HG02938 (cell line): ENCODE data around the gene SAMD1.

Experiments used
- ATAC-seq: cut with Tn5 transposase; IDR thresholded peaks from one replicate; pipeline ENCODE4 v1.9.1; 2021; ENCODE audit warnings: mild to moderate bottlenecking, moderate library complexity; ENCODE audit not compliant: unreplicated experiment

The SAMD1 gene

GRCh38 chr19:14090509-14091080 lies at the start of gene SAMD1:
SAMD1 (minus strand) TSS chr19:14090751.
- peak; percentile 25 for ATAC-seq

GRCh38 chr19:14139944-14140343 lies 49.4 kb upstream of the SAMD1 start:
- no peak for ATAC-seq

GRCh38 chr19:14138576-14139265 lies 48.2 kb upstream of the SAMD1 start:
- no peak for ATAC-seq

- ATAC-seq = peak; percentile 82
Observed at GRCh38 chr19:14136509-14137281, 46.1 kb upstream of the SAMD1 start, which contains the start of gene ASF1B. ASF1B (minus strand) TSS chr19:14136589; CDS start chr19:14136456, 133 bp downstream.

GRCh38 chr19:14135985-14136508 lies 45.5 kb upstream of the SAMD1 start:
- ATAC-seq = no peak

GRCh38 chr19:14135355-14135754 lies 44.8 kb upstream of the SAMD1 start:
- ATAC-seq = no peak

GRCh38 chr19:14127929-14128509 lies 37.5 kb upstream of the SAMD1 start:
- ATAC-seq = no peak

- ATAC-seq = no peak
Observed at GRCh38 chr19:14127176-14127575, 36.6 kb upstream of the SAMD1 start.

GRCh38 chr19:14122924-14123323 lies 32.4 kb upstream of the SAMD1 start:
- ATAC-seq = no peak

GRCh38 chr19:14120497-14120780 lies 29.9 kb upstream of the SAMD1 start:
- ATAC-seq = no peak

GRCh38 chr19:14119644-14120496 lies 29.3 kb upstream of the SAMD1 start:
- no peak for ATAC-seq

- no peak for ATAC-seq
Observed at GRCh38 chr19:14119146-14119545, 28.6 kb upstream of the SAMD1 start.

- no peak for ATAC-seq
Observed at GRCh38 chr19:14118165-14119051, 27.9 kb upstream of the SAMD1 start.

GRCh38 chr19:14117668-14118164 lies 27.2 kb upstream of the SAMD1 start, which contains the start of gene PRKACA:
PRKACA (minus strand) TSS chr19:14117762; CDS start chr19:14117547, 215 bp downstream.
- ATAC-seq = peak; percentile 87

GRCh38 chr19:14116918-14117578 lies 26.5 kb upstream of the SAMD1 start:
- ATAC-seq = no peak

GRCh38 chr19:14116525-14116917 lies 26.0 kb upstream of the SAMD1 start:
- ATAC-seq = no peak

GRCh38 chr19:14115756-14116155 lies 25.2 kb upstream of the SAMD1 start:
- ATAC-seq = no peak

GRCh38 chr19:14114854-14115253 lies 24.3 kb upstream of the SAMD1 start:
- no peak for ATAC-seq

- ATAC-seq = no peak
Observed at GRCh38 chr19:14114439-14114838, 23.9 kb upstream of the SAMD1 start.
